Measurements from ENCODE around the gene IFT81.
"Not testable (repeated sequence)": the region's sequence is repeated elsewhere in the genome, so short reads cannot be mapped to it uniquely, and the experiment has no call there.

The IFT81 gene

GRCh38 chr12:110235383-110235782 lies 111.2 kb downstream of the IFT81 start:
- no peak for DNase-seq (ENCODE audit: low spot score)
- FAIRE-seq, result no peak

GRCh38 chr12:110243227-110243626 lies 119.1 kb downstream of the IFT81 start:
- no peak for FAIRE-seq
- no peak for DNase-seq (ENCODE audit: low spot score)

GRCh38 chr12:110244372-110244771 lies 120.2 kb downstream of the IFT81 start:
- DNase-seq (ENCODE audit: low spot score) (no peak), FAIRE-seq (no peak)

- DNase-seq (ENCODE audit: low spot score) (no peak), FAIRE-seq (no peak)
Observed at GRCh38 chr12:110244829-110245228, 120.7 kb downstream of the IFT81 start.

- DNase-seq (ENCODE audit: low spot score) (no peak), FAIRE-seq (no peak)
Observed at GRCh38 chr12:110245369-110245772, 121.2 kb downstream of the IFT81 start.

GRCh38 chr12:110246636-110247339 lies 122.6 kb downstream of the IFT81 start:
- FAIRE-seq (no peak), DNase-seq (ENCODE audit: low spot score) (no peak)

GRCh38 chr12:110247340-110248095 lies 123.4 kb downstream of the IFT81 start:
- no peak for FAIRE-seq

GRCh38 chr12:110248096-110248447 lies 123.9 kb downstream of the IFT81 start:
- FAIRE-seq, result no peak
- DNase-seq (ENCODE audit: low spot score), result no peak

More at GRCh38 chr12:110247340-110248095, 123.4 kb downstream of the IFT81 start:
- DNase-seq (ENCODE audit: low spot score), result no peak

- FAIRE-seq (no peak), DNase-seq (ENCODE audit: low spot score) (no peak)
Observed at GRCh38 chr12:110249105-110249504, 124.9 kb downstream of the IFT81 start.

GRCh38 chr12:110249716-110250225 lies 125.6 kb downstream of the IFT81 start:
- FAIRE-seq, result no peak
- no peak for DNase-seq (ENCODE audit: low spot score)

GRCh38 chr12:110251381-110251780 lies 127.2 kb downstream of the IFT81 start:
- FAIRE-seq (no peak), DNase-seq (ENCODE audit: low spot score) (no peak)

GRCh38 chr12:110252716-110253115 lies 128.6 kb downstream of the IFT81 start:
- FAIRE-seq, result no peak
- DNase-seq (ENCODE audit: low spot score), result no peak

GRCh38 chr12:110253176-110253575 lies 129.0 kb downstream of the IFT81 start:
- DNase-seq (ENCODE audit: low spot score), result no peak
- FAIRE-seq, result no peak

- DNase-seq (ENCODE audit: low spot score) (no peak), FAIRE-seq (no peak)
Observed at GRCh38 chr12:110254971-110255540, 130.9 kb downstream of the IFT81 start.

GRCh38 chr12:110255890-110256456 lies 131.8 kb downstream of the IFT81 start:
- not testable (repeated sequence) for DNase-seq (ENCODE audit: low spot score); FAIRE-seq

- no peak for FAIRE-seq
- DNase-seq (ENCODE audit: low spot score), result no peak
Observed at GRCh38 chr12:110256780-110257431, 132.7 kb downstream of the IFT81 start.

- FAIRE-seq, result no peak
- DNase-seq (ENCODE audit: low spot score), result no peak
Observed at GRCh38 chr12:110258466-110258865, 134.3 kb downstream of the IFT81 start.

GRCh38 chr12:110262442-110263388 lies 138.6 kb downstream of the IFT81 start:
- DNase-seq (ENCODE audit: low spot score) (no peak), FAIRE-seq (no peak)

GRCh38 chr12:110266381-110266960 lies 142.3 kb downstream of the IFT81 start:
- no peak for DNase-seq (ENCODE audit: low spot score)
- FAIRE-seq, result no peak

Measured in urothelium cell line (cell line).